ENCODE results near the gene GLMP. TPM values are rescaled to one million over a fixed set of nuclear protein-coding genes. Genes with fewer than 3 reads are reported as not detected.

GLMP gene
- total and polyA plus RNA-seq, 2 of the 13 experiments (the other 11 are each of a cell fraction or from before 2014, with no cell fraction given), result 44.6 to 75.8 TPM

- TF ChIP-seq HNRNPK (IDR thresholded peaks at IDR 0.05; ENCODE audit: low read depth, low read length, poor library complexity, severe bottlenecking) (peak; percentile 22), SIN3A (IDR thresholded peaks at IDR 0.05; ENCODE audit: borderline replicate concordance, low read depth, low read length) (no peak), ZBTB38 (CRISPR knock-in tag; IDR thresholded peaks at IDR 0.05) (peak; percentile 70; the same call in 1 of the 2 replicates), ZNF251 (CRISPR knock-in tag; IDR thresholded peaks at IDR 0.05) (0 out of 2 replicates have a peak, but pooled peaks have one; percentile 25), EED (CRISPR knock-in tag; IDR thresholded peaks at IDR 0.05) (peak; percentile 58; the same call in 1 of the 2 replicates), ARID4A (CRISPR knock-in tag; IDR thresholded peaks at IDR 0.05; ENCODE audit: borderline replicate concordance) (peak; percentile 50; the same call in 1 of the 2 replicates), ZNF619 (CRISPR knock-in tag; IDR thresholded peaks at IDR 0.05) (0 out of 2 replicates have a peak, but pooled peaks have one; percentile 27), ZNF687 (CRISPR knock-in tag; IDR thresholded peaks at IDR 0.05) (peak; percentile 99), TFDP1 (CRISPR knock-in tag; IDR thresholded peaks at IDR 0.05; ENCODE audit: borderline replicate concordance) (peak; percentile 47; the same call in 1 of the 2 replicates), ZBTB42 (CRISPR knock-in tag; IDR thresholded peaks at IDR 0.05) (peak; percentile 89), UBTF (CRISPR knock-in tag; IDR thresholded peaks at IDR 0.05) (peak; percentile 80; the same call in 1 of the 2 replicates), MTA1 (CRISPR knock-in tag; IDR thresholded peaks at IDR 0.05; ENCODE audit: borderline replicate concordance) (peak; percentile 50; the same call in 1 of the 2 replicates), ARNTL (CRISPR knock-in tag; IDR thresholded peaks at IDR 0.05) (no peak), GABPA (IDR thresholded peaks at IDR 0.05; ENCODE audit: low read depth, low read length) (peak; percentile 28; the same call in 1 of the 2 replicates), GABPA (CRISPR knock-in tag; IDR thresholded peaks at IDR 0.05; ENCODE audit: low read depth) (no peak), NFATC3 (CRISPR knock-in tag; IDR thresholded peaks at IDR 0.05) (no peak)
Measured at GRCh38 chr1:156245451-156246232, 49.8 kb downstream of the GLMP start (continued).
